ENCODE results near the gene CLTCL1. TPM values are rescaled to one million over a fixed set of nuclear protein-coding genes. Genes with fewer than 3 reads are reported as not detected.

Gene CLTCL1
- total RNA-seq, 4 donors from 2014 or later = 1.0 to 20.5 (median 11.4) TPM

DNA sequence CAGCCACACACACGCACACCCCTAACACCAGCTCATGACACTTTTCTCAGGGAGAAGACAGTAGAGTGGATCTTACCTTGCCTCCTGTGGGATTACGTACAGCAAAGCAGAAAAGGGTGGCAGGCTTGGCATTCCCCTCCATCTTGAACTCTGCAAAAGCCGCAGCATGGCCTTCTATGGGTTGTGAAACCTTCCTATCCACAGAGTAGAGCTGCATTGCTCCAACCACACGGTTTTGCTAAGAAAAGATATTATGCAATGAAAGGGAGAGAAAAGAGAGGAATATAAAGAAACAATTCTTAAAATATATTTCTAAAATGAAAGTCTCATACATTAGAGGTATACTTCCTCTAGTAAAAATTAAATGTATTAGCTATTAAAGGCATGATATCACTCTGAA lies 48.8 kb downstream of the CLTCL1 start:
- Histone ChIP-seq H3K4me3 (no peak overlapping the region), H3K27ac (no peak overlapping the region), H3K36me3 (no peaks in the 10 kb centered on the region), H3K27me3 (no peaks in the 10 kb centered on the region), H3K4me1 (no peaks in the 10 kb centered on the region), H3K9me3 (no peaks in the 10 kb centered on the region)
- no peak for DNase-seq
- TF ChIP-seq POLR2A (IDR thresholded peaks at IDR 0.05) = no peak
- TF ChIP-seq, protein P1, sequence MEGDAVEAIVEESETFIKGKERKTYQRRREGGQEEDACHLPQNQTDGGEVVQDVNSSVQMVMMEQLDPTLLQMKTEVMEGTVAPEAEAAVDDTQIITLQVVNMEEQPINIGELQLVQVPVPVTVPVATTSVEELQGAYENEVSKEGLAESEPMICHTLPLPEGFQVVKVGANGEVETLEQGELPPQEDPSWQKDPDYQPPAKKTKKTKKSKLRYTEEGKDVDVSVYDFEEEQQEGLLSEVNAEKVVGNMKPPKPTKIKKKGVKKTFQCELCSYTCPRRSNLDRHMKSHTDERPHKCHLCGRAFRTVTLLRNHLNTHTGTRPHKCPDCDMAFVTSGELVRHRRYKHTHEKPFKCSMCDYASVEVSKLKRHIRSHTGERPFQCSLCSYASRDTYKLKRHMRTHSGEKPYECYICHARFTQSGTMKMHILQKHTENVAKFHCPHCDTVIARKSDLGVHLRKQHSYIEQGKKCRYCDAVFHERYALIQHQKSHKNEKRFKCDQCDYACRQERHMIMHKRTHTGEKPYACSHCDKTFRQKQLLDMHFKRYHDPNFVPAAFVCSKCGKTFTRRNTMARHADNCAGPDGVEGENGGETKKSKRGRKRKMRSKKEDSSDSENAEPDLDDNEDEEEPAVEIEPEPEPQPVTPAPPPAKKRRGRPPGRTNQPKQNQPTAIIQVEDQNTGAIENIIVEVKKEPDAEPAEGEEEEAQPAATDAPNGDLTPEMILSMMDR (IDR thresholded peaks at IDR 0.05) = no peak
- intact Hi-C loops (cut with DNase I; ENCODE audit: low total_unique reads) = no loop called here

DNA sequence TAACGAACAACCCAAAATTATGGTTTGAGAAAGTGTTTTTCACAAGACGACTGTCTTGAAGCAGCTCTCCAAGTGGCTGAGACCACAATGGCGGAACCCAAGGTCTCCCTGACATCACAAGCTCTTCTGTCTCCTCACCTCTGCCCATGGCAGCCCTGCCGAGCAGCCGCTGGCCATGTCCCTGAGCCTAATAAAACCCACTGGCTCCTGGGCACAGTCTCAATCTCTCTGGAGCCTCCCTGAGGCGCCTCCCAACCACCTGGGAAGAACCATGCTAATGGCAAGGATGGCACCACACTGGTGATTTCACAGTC lies 50.0 kb downstream of the CLTCL1 start:
- H3K4me1 ChIP-seq = no peaks in the 10 kb centered on the region
- H3K9me3 ChIP-seq = no peaks in the 10 kb centered on the region
- TF ChIP-seq POLR2A (IDR thresholded peaks at IDR 0.05) = no peak
- TF ChIP-seq, protein P1 (IDR thresholded peaks at IDR 0.05) = no peak
- H3K27me3 ChIP-seq = no peaks in the 10 kb centered on the region
- DNase-seq = no peak
- H3K27ac ChIP-seq = no peak overlapping the region
- no peak overlapping the region for H3K4me3 ChIP-seq
- H3K36me3 ChIP-seq = no peaks in the 10 kb centered on the region
- intact Hi-C loops (cut with DNase I; ENCODE audit: low total_unique reads) = no loop called here

DNA sequence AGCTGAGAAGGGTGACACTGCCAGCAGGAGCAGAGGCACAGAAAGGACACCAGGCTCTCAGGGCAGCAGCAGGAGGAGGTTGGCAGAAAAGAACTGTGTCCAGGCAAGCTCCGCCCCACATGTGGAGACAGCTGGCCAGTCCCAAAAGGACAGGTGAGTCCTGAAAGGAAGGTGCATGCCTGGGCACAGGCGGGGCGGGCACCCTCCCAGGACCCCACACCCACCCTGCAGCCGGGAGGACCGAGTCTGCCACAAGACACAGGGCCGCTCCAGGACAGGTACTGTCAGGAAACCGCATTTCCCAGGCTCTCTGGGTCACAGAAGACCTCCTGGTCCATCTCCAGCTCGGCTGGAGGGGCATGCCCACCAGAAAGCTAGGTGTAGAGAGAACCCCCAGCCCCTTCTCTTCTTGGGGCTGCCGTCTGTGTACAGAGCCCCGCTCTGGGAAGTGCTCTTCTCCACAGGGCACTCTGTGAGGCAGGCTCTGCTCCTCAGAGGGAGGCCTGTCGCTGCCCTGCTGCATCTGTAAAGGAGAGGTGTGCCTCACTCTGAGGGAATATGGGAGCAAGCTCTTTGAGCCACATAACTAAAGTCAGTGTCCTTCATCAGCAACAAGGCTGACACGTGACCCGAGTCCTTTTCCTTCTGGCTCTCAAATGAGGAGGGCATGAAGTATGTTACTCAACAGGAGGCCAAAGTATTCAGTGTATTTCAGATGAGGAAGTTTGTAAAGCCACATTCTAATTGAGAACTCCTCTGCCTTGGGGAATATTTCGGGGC lies 50.5 kb downstream of the CLTCL1 start:
- H3K27ac ChIP-seq = no peak overlapping the region
- intact Hi-C loops (cut with DNase I; ENCODE audit: low total_unique reads) = no loop called here
- no peaks in the 10 kb centered on the region for H3K4me1 ChIP-seq
- H3K9me3 ChIP-seq = no peaks in the 10 kb centered on the region
- no peaks in the 10 kb centered on the region for H3K27me3 ChIP-seq
- no peak overlapping the region for H3K4me3 ChIP-seq
- TF ChIP-seq POLR2A (IDR thresholded peaks at IDR 0.05) = no peak
- TF ChIP-seq, protein P1 (IDR thresholded peaks at IDR 0.05) = no peak
- DNase-seq = no peak
- H3K36me3 ChIP-seq = no peaks in the 10 kb centered on the region

DNA sequence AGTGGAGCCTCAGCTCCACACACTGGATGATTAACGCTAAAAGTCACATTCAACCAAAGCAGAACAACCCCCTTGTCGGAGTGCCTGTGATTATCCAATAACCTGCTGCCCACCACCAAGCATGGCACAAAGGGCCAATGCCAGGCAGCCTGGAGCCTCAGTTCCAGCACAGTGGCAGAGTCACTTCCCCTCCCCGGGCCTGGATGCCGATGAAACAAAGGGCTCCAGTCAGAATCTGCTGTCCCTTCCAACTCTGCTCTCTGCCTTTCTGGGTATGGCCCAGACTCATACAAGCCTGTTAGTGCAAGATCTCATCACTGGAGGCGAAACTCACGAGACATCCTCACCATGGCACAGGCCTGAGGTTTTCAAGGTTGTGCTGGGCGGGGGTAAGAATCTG lies 52.1 kb downstream of the CLTCL1 start:
- no peak for TF ChIP-seq POLR2A (IDR thresholded peaks at IDR 0.05)
- TF ChIP-seq, protein P1 (IDR thresholded peaks at IDR 0.05) = no peak
- Histone ChIP-seq H3K27me3 (no peaks in the 10 kb centered on the region), H3K9me3 (no peaks in the 10 kb centered on the region), H3K27ac (no peak overlapping the region), H3K36me3 (no peaks in the 10 kb centered on the region), H3K4me1 (no peaks in the 10 kb centered on the region), H3K4me3 (no peak overlapping the region)
- intact Hi-C loops (cut with DNase I; ENCODE audit: low total_unique reads) = no loop called here
- DNase-seq = no peak

DNA sequence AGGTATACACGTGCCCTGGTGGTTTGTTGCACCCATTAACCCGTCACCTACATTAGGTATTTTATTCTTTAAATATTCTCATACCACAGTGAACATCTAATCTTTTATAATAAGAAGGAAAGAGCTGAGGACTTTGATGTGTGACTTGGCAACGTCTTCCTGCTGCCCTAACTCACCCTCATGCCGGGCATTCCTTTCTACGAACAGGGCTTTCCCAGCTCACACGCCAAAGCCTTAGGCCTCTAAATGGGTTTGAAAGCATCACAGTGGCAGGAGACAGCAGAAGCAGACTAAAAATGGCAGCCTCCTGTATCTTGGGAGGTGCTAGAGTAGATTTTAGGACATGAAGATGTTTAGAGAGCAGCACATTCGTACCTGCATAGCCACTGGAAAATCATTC lies 52.6 kb downstream of the CLTCL1 start:
- intact Hi-C loops (cut with DNase I; ENCODE audit: low total_unique reads) = no loop called here
- Histone ChIP-seq H3K27me3 (no peaks in the 10 kb centered on the region), H3K27ac (no peak overlapping the region), H3K4me3 (no peak overlapping the region), H3K4me1 (no peaks in the 10 kb centered on the region), H3K9me3 (no peaks in the 10 kb centered on the region), H3K36me3 (no peaks in the 10 kb centered on the region)
- DNase-seq = no peak
- TF ChIP-seq POLR2A (IDR thresholded peaks at IDR 0.05) = no peak
- TF ChIP-seq, protein P1 (IDR thresholded peaks at IDR 0.05) = no peak
